Nephron progenitor cell (in vitro differentiated cells): ENCODE data around the gene ARFIP2.

ENCODE experiments used
- DNase-seq: peaks from one replicate; pipeline ENCODE4 v3.0.0; 2021
- H3K27ac Mint-ChIP-seq: 2 replicates; pipeline ENCODE4 v1.8.0; 2021; ENCODE audit warnings: mild to moderate bottlenecking, moderate library complexity, mixed read lengths
- H3K27me3 Mint-ChIP-seq: 2 replicates; pipeline ENCODE4 v1.8.0; 2021; ENCODE audit warnings: mild to moderate bottlenecking, low read depth, mixed read lengths; ENCODE audit not compliant: poor library complexity
- H3K36me3 Mint-ChIP-seq: 2 replicates; pipeline ENCODE4 v1.8.0; 2021; ENCODE audit warnings: low read depth, mixed read lengths
- H3K4me1 Mint-ChIP-seq: 2 replicates; pipeline ENCODE4 v1.8.0; 2021; ENCODE audit warnings: mixed read lengths
- H3K4me3 Mint-ChIP-seq: 2 replicates; pipeline ENCODE4 v1.8.0; 2021; ENCODE audit warnings: mild to moderate bottlenecking, moderate library complexity, mixed read lengths
- H3K9me3 Mint-ChIP-seq: 2 replicates; pipeline ENCODE4 v1.8.0; 2021; ENCODE audit warnings: mild to moderate bottlenecking, moderate library complexity, mixed read lengths
- TF ChIP-seq, protein P1 (sequence below): fragments of 200-600 bp; sonication (generic); IDR thresholded peaks from 2 replicates; pipeline ENCODE4 v1.5.0; 2021; ENCODE audit warnings: antibody characterized with exemption

Gene ARFIP2

GRCh38 chr11:6437993-6438392, 43.1 kb downstream of the ARFIP2 start:
- TF ChIP-seq, protein P1, sequence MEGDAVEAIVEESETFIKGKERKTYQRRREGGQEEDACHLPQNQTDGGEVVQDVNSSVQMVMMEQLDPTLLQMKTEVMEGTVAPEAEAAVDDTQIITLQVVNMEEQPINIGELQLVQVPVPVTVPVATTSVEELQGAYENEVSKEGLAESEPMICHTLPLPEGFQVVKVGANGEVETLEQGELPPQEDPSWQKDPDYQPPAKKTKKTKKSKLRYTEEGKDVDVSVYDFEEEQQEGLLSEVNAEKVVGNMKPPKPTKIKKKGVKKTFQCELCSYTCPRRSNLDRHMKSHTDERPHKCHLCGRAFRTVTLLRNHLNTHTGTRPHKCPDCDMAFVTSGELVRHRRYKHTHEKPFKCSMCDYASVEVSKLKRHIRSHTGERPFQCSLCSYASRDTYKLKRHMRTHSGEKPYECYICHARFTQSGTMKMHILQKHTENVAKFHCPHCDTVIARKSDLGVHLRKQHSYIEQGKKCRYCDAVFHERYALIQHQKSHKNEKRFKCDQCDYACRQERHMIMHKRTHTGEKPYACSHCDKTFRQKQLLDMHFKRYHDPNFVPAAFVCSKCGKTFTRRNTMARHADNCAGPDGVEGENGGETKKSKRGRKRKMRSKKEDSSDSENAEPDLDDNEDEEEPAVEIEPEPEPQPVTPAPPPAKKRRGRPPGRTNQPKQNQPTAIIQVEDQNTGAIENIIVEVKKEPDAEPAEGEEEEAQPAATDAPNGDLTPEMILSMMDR = no peak
- Mint-ChIP-seq H3K36me3 (no peaks in the 10 kb centered on the region), H3K27ac (no peak overlapping the region), H3K27me3 (no peaks in the 10 kb centered on the region), H3K4me1 (no peaks in the 10 kb centered on the region), H3K4me3 (no peak overlapping the region), H3K9me3 (no peaks in the 10 kb centered on the region)
- no peak for DNase-seq

GRCh38 chr11:6437423-6437822, 43.7 kb downstream of the ARFIP2 start:
- no peak for DNase-seq
- H3K27ac Mint-ChIP-seq = no peak overlapping the region
- H3K4me1 Mint-ChIP-seq = no peaks in the 10 kb centered on the region
- no peaks in the 10 kb centered on the region for H3K36me3 Mint-ChIP-seq
- TF ChIP-seq, protein P1 = no peak
- H3K4me3 Mint-ChIP-seq = no peak overlapping the region
- H3K27me3 Mint-ChIP-seq = peaks cover 3% of the 10 kb centered on the region
- H3K9me3 Mint-ChIP-seq = no peaks in the 10 kb centered on the region

GRCh38 chr11:6433998-6434660, 47.0 kb downstream of the ARFIP2 start:
- Mint-ChIP-seq H3K4me1 (no peaks in the 10 kb centered on the region), H3K27me3 (peaks cover 6% of the 10 kb centered on the region), H3K9me3 (no peaks in the 10 kb centered on the region), H3K36me3 (no peaks in the 10 kb centered on the region), H3K4me3 (no peak overlapping the region), H3K27ac (no peak overlapping the region)
- no peak for DNase-seq
- TF ChIP-seq, protein P1 = no peak

DNA sequence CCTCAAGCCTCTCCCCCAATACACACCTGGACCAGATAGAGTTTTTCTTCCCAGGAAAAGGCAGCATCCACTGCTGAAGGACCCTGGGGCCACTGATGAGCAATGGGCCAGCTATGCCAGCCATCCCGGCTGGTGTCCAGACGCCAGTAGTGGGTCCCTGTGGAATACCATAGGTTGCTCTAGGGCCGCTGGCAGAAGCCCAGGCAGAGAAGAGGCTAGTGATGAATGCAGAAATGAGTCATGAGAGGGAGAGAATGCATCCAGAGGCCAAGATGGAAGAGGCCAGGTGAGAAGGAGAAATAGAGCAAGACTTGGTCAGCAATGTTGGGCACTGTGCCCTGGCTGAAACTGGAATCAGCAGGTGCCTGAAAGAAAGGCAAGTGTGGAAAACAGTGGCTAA, 49.3 kb downstream of the ARFIP2 start:
- Mint-ChIP-seq H3K27me3 (peaks cover 14% of the 10 kb centered on the region), H3K4me3 (no peak overlapping the region), H3K9me3 (no peaks in the 10 kb centered on the region), H3K4me1 (no peaks in the 10 kb centered on the region), H3K36me3 (no peaks in the 10 kb centered on the region), H3K27ac (no peak overlapping the region)
- TF ChIP-seq, protein P1 = no peak
- DNase-seq = no peak

GRCh38 chr11:6427516-6427915, 53.6 kb downstream of the ARFIP2 start:
- TF ChIP-seq, protein P1 = no peak
- Mint-ChIP-seq H3K27me3 (peaks cover 50% of the 10 kb centered on the region), H3K27ac (no peak overlapping the region), H3K4me1 (no peaks in the 10 kb centered on the region), H3K9me3 (no peaks in the 10 kb centered on the region), H3K36me3 (no peaks in the 10 kb centered on the region), H3K4me3 (no peak overlapping the region)
- DNase-seq = no peak
